Fibroblast of the conjunctiva (primary cell): ENCODE measurements around the gene LAMA4.

Experiments used
- DNase-seq: peaks from one replicate; pipeline ENCODE4 v3.0.0-alpha.2; 2010; ENCODE audit warnings: low read depth

The LAMA4 gene

GRCh38 chr6:112096901-112097300 is 157.5 kb downstream of the LAMA4 start:
- no peak for DNase-seq

GRCh38 chr6:112087916-112088315 is 166.5 kb downstream of the LAMA4 start:
- DNase-seq = no peak

- peak; percentile 99 for DNase-seq
These were observed 167.0 kb downstream of the LAMA4 start, which contains the start of the genes FAM229B and TUBE1 for GRCh38 chr6:112087136-112087911. TSS of gene FAM229B (plus strand) at chr6:112087591. CDS start at chr6:112099284, 11,693 bp downstream. TSS of gene TUBE1 (minus strand) at chr6:112087482. CDS start at chr6:112087434, 48 bp downstream.

GRCh38 chr6:112086744-112087135 is 167.6 kb downstream of the LAMA4 start:
- DNase-seq = peak; percentile 39

DNA sequence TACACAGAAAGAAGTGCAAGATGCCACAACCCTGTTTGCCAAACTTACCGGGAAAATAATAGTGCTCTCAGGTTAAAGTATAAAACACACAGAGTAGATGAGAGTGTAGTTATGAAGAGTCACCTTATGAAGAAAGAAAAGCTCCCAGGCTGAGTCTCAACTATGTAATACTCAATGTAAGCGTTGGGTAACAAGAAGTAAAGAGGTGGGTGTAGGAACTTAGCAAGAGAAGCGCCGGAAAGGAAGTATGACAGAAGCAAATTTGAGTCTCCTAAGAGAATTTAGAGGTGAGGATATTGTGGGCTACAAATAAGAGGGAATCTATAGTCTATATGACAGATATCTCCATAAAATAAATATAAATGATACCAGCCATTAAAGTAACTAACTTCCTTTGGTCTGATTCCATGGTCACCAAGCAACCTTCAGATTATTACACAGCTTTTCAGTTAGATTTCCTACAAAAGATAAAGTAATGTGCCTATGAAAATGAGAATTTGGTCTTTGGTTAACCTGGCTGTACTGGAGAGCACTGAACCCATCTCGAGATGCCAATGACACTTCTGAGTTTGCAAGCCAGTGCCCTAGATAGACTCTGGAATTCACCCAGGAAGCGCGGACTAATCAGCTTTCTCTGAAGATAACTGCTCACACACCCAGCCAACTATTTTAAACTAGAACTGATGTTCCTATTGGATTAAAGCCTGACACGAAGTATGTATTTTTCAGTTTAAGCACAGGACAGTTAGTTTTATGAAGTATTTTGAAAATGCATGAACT is 168.9 kb downstream of the LAMA4 start:
- DNase-seq = no peak

- DNase-seq = no peak
These were observed 172.8 kb downstream of the LAMA4 start for GRCh38 chr6:112081569-112081968.

GRCh38 chr6:112066606-112067005 is 187.8 kb downstream of the LAMA4 start:
- DNase-seq = no peak

DNA sequence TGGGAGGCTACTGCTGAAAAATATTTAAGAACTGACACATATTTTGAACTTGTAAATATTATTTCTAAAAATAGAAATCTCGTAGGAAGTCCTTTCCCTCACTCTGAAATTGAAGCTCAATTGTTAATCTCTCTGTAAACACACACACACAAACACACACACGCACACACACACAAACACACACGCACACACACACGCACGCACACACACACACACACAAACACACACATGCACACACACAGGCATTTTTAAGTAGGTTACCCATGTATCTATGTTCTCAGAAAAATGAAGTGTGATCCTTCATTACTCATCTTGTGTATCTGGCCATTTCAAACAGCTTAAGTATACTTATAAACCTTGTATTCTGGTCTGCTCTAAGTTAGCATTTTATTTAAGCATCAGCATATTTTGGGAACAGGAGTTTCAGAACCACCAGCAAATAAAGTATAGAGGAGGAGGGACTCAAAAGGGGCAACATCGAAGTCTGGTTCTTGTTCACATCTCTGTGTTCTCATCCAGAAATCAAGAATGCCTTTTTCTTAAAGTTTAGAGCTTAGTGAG is 188.9 kb downstream of the LAMA4 start:
- DNase-seq = no peak

DNA sequence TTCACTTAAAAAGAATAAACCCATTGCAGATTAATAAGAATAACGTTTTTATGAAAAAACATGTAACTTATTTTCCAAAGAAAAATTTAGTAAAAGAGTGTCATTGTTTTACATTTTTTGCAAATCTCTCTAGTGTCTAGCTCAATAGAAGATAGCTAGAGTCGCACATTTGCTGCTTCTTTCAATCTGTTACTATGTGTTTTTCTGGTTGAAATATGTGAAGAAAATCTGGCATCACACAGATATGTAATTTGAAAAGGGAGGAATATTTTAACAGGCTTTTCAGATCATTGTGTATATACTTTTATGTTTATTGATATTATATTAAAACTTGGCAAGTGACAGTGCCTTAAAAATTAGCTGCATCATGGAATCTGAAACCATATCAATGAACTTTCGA is 191.4 kb downstream of the LAMA4 start:
- DNase-seq = no peak

DNA sequence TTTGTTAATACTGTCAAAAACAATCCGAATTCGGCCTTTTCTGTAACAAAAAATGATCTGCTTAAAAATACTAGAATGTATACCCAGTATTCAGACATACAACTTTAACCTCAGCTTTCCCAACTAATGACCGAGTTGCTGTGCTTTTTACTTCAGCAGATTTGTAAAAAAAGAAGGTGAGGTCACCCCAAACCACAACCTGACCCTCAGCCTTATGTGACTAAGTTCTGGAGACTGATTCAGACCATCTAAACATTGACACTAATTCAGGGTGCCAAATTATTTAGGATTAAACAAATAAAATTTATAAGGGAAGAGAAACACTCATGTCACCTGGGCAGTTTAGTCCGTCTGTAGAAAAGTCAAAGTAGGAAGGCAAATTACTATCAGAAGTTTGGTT is 192.8 kb downstream of the LAMA4 start:
- no peak for DNase-seq
